HepG2 (cell line): Measurements from ENCODE around the gene MAPRE3. TPM values are rescaled to one million over a fixed set of nuclear protein-coding genes. Genes with fewer than 3 reads are reported as not detected.

ENCODE experiments used
- ATAC-seq: fragments of 200-7000 bp; cut with Tn5 transposase; 3 replicates; pipeline ENCODE4 v1.9.1; 2020; ENCODE audit warnings: mild to moderate bottlenecking, moderate library complexity
- BruUV-seq: library from RNA; stranded (reverse); fragments of 400-500 nt; replicated peaks from 2 replicates; lab custom pipeline; 2021; lab: Mats Ljungman, UMichigan
- CTCF ChIA-PET: fragments of 300-600 bp; formaldehyde crosslinking; extraction: SDS; loops from one replicate; lab custom pipeline; 2021; ENCODE audit warnings: low total read pairs, inconsistent platforms, low intra/inter-chr PET ratio; lab: Yijun Ruan, JAX
- POLR2A ChIA-PET: fragments of 350-600 bp; sonication (Branson Sonifier 250); formaldehyde crosslinking; loops from one replicate; lab custom pipeline; 2020; ENCODE audit warnings: antibody characterized with exemption, inconsistent platforms; lab: Yijun Ruan, JAX
- DNase-seq: peaks from one replicate; pipeline ENCODE4 v3.0.0-alpha.2; 2015; ENCODE audit warnings: low spot score
- FAIRE-seq: peaks from 3 replicates; lab custom pipeline; 2011; peaks lifted over from hg19 to GRCh38; lab: Jason Lieb, UNC
- H2AFZ ChIP-seq: one replicate; pipeline ENCODE4 v1.6.1; 2011; ENCODE audit warnings: low read length, inconsistent platforms
- H3K27ac ChIP-seq: fragments of 300-600 bp; 3 replicates; pipeline ENCODE4 v1.8.0; 2011; ENCODE audit warnings: mixed run types, mild to moderate bottlenecking, mixed read lengths, low read length, inconsistent platforms; ENCODE audit not compliant: insufficient read depth; ENCODE audit errors: extremely low read length
- H3K27me3 ChIP-seq, 2 experiments: fragments of 200-600 bp in 1 of 2; 2 replicates in 1 of 2; 3 replicates in 1 of 2; pipeline versions ENCODE4 v1.6.0 to v1.8.0; 2011; ENCODE audit warnings: low read length in 2 of 2, mild to moderate bottlenecking in 2 of 2, moderate library complexity in 2 of 2, inconsistent platforms in 1 of 2; ENCODE audit not compliant: insufficient read depth in 2 of 2, control insufficient read depth in 1 of 2
- H3K36me3 ChIP-seq, 2 experiments: fragments of 200-600 bp in 1 of 2; replicated peaks in 1 of 2; 2 replicates in 1 of 2; 3 replicates in 1 of 2; pipeline versions ENCODE4 v1.5.1 to v1.8.0; 2011; ENCODE audit warnings: low read length in 2 of 2, inconsistent platforms in 1 of 2; ENCODE audit not compliant: insufficient read depth in 2 of 2, control insufficient read depth in 1 of 2
- H3K4me1 ChIP-seq: 2 replicates; pipeline ENCODE4 v1.5.1; 2012; ENCODE audit warnings: low read length, inconsistent platforms; ENCODE audit not compliant: insufficient read depth
- H3K4me2 ChIP-seq: 2 replicates; pipeline ENCODE4 v1.6.0; 2011; ENCODE audit warnings: low read depth, low read length, inconsistent platforms
- H3K4me3 ChIP-seq, 3 experiments: fragments of 200-600 bp in 1 of 3; sonication (generic), shearing (Covaris generic) in 1 of 3; replicated peaks in 1 of 3; 2 replicates each; pipeline ENCODE4 v1.5.1; 2011 to 2016; ENCODE audit warnings: low read length in 3 of 3, inconsistent platforms in 2 of 3, low read depth in 2 of 3, mild to moderate bottlenecking in 2 of 3, control low read depth in 1 of 3, mixed read lengths in 1 of 3; ENCODE audit not compliant: insufficient read depth in 1 of 3
- H3K79me2 ChIP-seq: one replicate; pipeline ENCODE4 v1.6.1; 2011; ENCODE audit warnings: low read length, inconsistent platforms; ENCODE audit not compliant: insufficient read depth
- H3K9ac ChIP-seq: 2 replicates; pipeline ENCODE4 v1.6.0; 2011; ENCODE audit warnings: mild to moderate bottlenecking, low read depth, low read length, inconsistent platforms; ENCODE audit not compliant: insufficient read depth
- H3K9me3 ChIP-seq: 2 replicates; pipeline ENCODE4 v1.5.1; 2012; ENCODE audit warnings: mild to moderate bottlenecking, low read length
- H4K20me1 ChIP-seq: 2 replicates; pipeline ENCODE4 v1.6.0; 2011; ENCODE audit warnings: inconsistent platforms, mild to moderate bottlenecking, low read length, moderate library complexity; ENCODE audit not compliant: insufficient read depth
- ARID2 ChIP-seq: sonication (generic); formaldehyde crosslinking; IDR thresholded peaks from 2 replicates; pipeline ENCODE4 v1.8.1; 2022; ENCODE audit warnings: mild to moderate bottlenecking, missing genetic modification reagents, borderline replicate concordance
- ASH2L ChIP-seq: fragments of 300-600, 200-600 bp; sonication (generic); IDR thresholded peaks from 2 replicates; pipeline ENCODE4 v1.7.0; 2017; ENCODE audit warnings: low read depth, mild to moderate bottlenecking, moderate library complexity, mixed read lengths, low read length; ENCODE audit not compliant: insufficient read length
- FOXK1 ChIP-seq: sonication (generic); formaldehyde crosslinking; IDR thresholded peaks from 2 replicates; pipeline ENCODE4 v1.4.0; 2020; ENCODE audit warnings: low read depth, missing genetic modification reagents, borderline replicate concordance
- GLI4 ChIP-seq: sonication (generic); formaldehyde crosslinking; IDR thresholded peaks from 2 replicates; pipeline ENCODE4 v1.5.1; 2020; ENCODE audit warnings: missing genetic modification reagents, mild to moderate bottlenecking, moderate library complexity, borderline replicate concordance
- ISX ChIP-seq: sonication (generic); formaldehyde crosslinking; conservative IDR thresholded peaks from 2 replicates; pipeline ENCODE4 v1.5.0; 2020; ENCODE audit warnings: missing genetic modification reagents
- ONECUT2 ChIP-seq: sonication (generic); formaldehyde crosslinking; IDR thresholded peaks from 2 replicates; pipeline ENCODE4 v1.4.0; 2020; ENCODE audit warnings: missing genetic modification reagents
- PAX8 ChIP-seq: sonication (generic); formaldehyde crosslinking; IDR thresholded peaks from 2 replicates; pipeline ENCODE4 v1.8.0; 2022; ENCODE audit warnings: mild to moderate bottlenecking, missing genetic modification reagents, borderline replicate concordance
- RXRA ChIP-seq: sonication (generic); formaldehyde crosslinking; IDR thresholded peaks from 2 replicates; pipeline ENCODE4 v1.5.1; 2020; ENCODE audit warnings: missing genetic modification reagents
- SRSF1 ChIP-seq: fragments of 200-400 bp; formaldehyde crosslinking; optimal IDR thresholded peaks from 2 replicates; pipeline ENCODE3; 2017; ENCODE audit warnings: mild to moderate bottlenecking, low read depth, low read length, moderate library complexity
- ZNF10 ChIP-seq: sonication (generic); formaldehyde crosslinking; IDR thresholded peaks from 2 replicates; pipeline ENCODE4 v1.4.0; 2020; ENCODE audit warnings: mild to moderate bottlenecking, low read depth, missing genetic modification reagents, borderline replicate concordance
- ZNF160 ChIP-seq: sonication (generic); formaldehyde crosslinking; IDR thresholded peaks from 2 replicates; pipeline ENCODE4 v1.8.0; 2022; ENCODE audit warnings: mild to moderate bottlenecking, inconsistent platforms, missing genetic modification reagents
- ZNF292 ChIP-seq: sonication (generic); formaldehyde crosslinking; IDR thresholded peaks from 2 replicates; pipeline ENCODE4 v1.8.1; 2022; ENCODE audit warnings: mild to moderate bottlenecking, low read depth, missing genetic modification reagents, borderline replicate concordance
- ZNF329 ChIP-seq: sonication (generic); formaldehyde crosslinking; IDR thresholded peaks from 2 replicates; pipeline ENCODE4 v1.9.0; 2021; ENCODE audit warnings: low read depth, mild to moderate bottlenecking, missing genetic modification reagents
- ZNF33B ChIP-seq: sonication (generic); formaldehyde crosslinking; IDR thresholded peaks from 2 replicates; pipeline ENCODE4 v1.5.1; 2020; ENCODE audit warnings: mild to moderate bottlenecking, missing genetic modification reagents
- ZNF343 ChIP-seq: sonication (generic); formaldehyde crosslinking; IDR thresholded peaks from 2 replicates; pipeline ENCODE4 v1.4.0; 2020; ENCODE audit warnings: mild to moderate bottlenecking, missing genetic modification reagents
- ZNF367 ChIP-seq: sonication (generic); formaldehyde crosslinking; IDR thresholded peaks from 2 replicates; pipeline ENCODE4 v1.4.0; 2020; ENCODE audit warnings: missing genetic modification reagents, borderline replicate concordance
- ZNF577 ChIP-seq: sonication (generic); formaldehyde crosslinking; IDR thresholded peaks from 2 replicates; pipeline ENCODE4 v1.4.0; 2020; ENCODE audit warnings: mild to moderate bottlenecking, low read depth, missing genetic modification reagents, borderline replicate concordance
- ZNF619 ChIP-seq: sonication (generic); formaldehyde crosslinking; IDR thresholded peaks from 2 replicates; pipeline ENCODE4 v1.4.0; 2020; ENCODE audit warnings: mild to moderate bottlenecking, missing genetic modification reagents
- WGBS: methylation state at CpG from one replicate; pipeline ENCODE4 v1.1.6; 2017; ENCODE audit warnings: low lambda C conversion rate; 5-methylcytosine and 5-hydroxymethylcytosine counted together
- in situ Hi-C: cut with HindIII; loops from 2 replicates; pipeline ENCODE4 v1.10.0; 2017; ENCODE audit warnings: low pct_unique_long_range_greater_than_20kb; ENCODE audit not compliant: extremely low pct_ligation_motif_present
- intact Hi-C: fragments of 100-400 bp; cut with micrococcal nuclease; formaldehyde crosslinking; loops from one replicate; pipeline ENCODE4 v1.10.0; 2022; ENCODE audit not compliant: unreplicated experiment
- polyA plus RNA-seq, 8 experiments: library from polyadenylated mRNA; depleted of rRNA in 3 of 8; stranded (reverse) in 7 of 8; unstranded in 1 of 8; fragments of >200 nt; fragmentation: Illumina TruSeq in 4 of 8; extraction: Trizol in 4 of 8; gene quantifications; 2 replicates each; pipeline versions ENCODE4 v1.2.1 to v1.2.3, GENCODE V29; 2011 to 2016; ENCODE audit warnings: low read depth in 4 of 8, missing spikeins in 1 of 8, mixed read lengths in 1 of 8; ENCODE audit not compliant: insufficient read depth in 1 of 8
- total RNA-seq, 5 experiments: library from RNA; depleted of rRNA; stranded (reverse); fragments of >200 nt; fragmentation: Illumina TruSeq; extraction: Trizol; gene quantifications; 2 replicates each; pipeline ENCODE4 v1.2.3, GENCODE V29; 2016; ENCODE audit warnings: low read depth in 1 of 5
- TF ChIP-seq, protein P1 (sequence below): sonication (generic); formaldehyde crosslinking; IDR thresholded peaks from 2 replicates; pipeline ENCODE4 v1.4.0; 2020; ENCODE audit warnings: missing genetic modification reagents, borderline replicate concordance
- TF ChIP-seq, protein P2 (sequence below): sonication (generic); formaldehyde crosslinking; IDR thresholded peaks from 2 replicates; pipeline ENCODE4 v1.9.0; 2022; ENCODE audit warnings: low read depth, missing genetic modification reagents

Gene MAPRE3
- total and polyA plus RNA-seq, 2 of the 13 experiments (the other 11 are each of a cell fraction or from before 2014, with no cell fraction given) = 0.31 to 0.91 TPM

DNA sequence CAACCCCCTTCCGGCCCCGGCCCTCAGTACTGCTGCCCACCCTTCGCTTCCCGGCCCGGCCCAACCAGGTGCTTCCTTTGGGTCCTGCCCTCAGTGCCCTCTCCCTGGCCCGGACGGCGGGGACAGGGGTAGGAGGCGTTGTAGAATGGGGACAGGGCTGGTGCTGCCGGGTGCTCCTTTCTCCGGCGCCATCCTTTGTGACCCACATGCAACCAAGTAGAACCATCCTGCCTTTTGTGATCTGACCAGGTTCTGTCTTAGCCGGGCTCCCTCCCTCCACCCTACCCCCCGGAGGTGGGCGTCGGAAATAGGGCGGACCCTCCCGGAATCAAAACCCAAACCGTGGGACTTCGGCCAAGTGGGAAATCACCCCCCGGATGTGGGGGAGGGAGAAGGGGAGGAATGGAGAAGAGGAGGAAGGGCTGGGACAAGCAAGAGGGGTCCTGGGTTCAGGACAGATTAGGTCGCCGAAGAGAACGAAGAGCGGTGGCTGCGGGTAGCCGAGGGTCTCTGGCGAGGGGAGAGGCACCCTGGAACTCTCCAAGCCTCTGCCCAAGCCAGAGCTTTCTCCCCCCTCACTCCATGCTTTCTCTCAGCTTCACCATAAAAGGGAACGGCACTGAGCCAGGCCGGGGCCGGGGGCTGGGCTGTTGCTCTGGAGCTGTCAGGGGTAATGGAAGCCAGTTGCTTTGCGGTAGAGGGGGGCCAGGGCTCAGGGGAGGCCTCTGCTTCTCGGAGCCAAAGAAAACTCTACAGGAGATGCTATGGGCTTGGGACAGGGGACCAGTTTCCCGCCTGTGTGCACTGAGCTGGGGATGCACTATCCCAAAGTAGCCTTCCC, 101.8 kb downstream of the MAPRE3 start:
- H3K4me3 ChIP-seq = peak overlapping the region; percentile 81 to 99 (median 98)
- H3K9ac ChIP-seq = peak overlapping the region; percentile 61
- ChIA-PET CTCF (no interaction called here), POLR2A (interaction anchor here (0.8 to 4.3 kb wide), 18 partner anchors 10 to 556 kb away, joined by 3 to 106 read pairs (median 5); partner anchors contain the start of genes ABHD1, AGBL5, ATRAID and CCDC121)
- intact Hi-C loops (loop anchor here (1.0 kb wide), 1 partner anchor 21 kb away; the partner anchor contains the start of gene AGBL5), in situ Hi-C loops (no loop called here)
- H4K20me1 ChIP-seq = no peaks in the 10 kb centered on the region
- no TSS peak for BruUV-seq
- no peaks in the 10 kb centered on the region for H3K9me3 ChIP-seq
- DNase-seq = no peak
- peak; percentile 56 for ATAC-seq
- H3K27ac ChIP-seq = no peak overlapping the region
- FAIRE-seq = no peak
- peaks cover 73% of the 10 kb centered on the region for H3K4me1 ChIP-seq
- H3K27me3 ChIP-seq = peaks cover 0 to 16% of the 10 kb centered on the region in 2 experiments; a peak in 2 of 5 replicates
- peaks cover 15 to 27% of the 10 kb centered on the region in 2 experiments for H3K36me3 ChIP-seq
- no peak overlapping the region for H2AFZ ChIP-seq
- H3K79me2 ChIP-seq = peaks cover 30% of the 10 kb centered on the region
- peak overlapping the region; percentile 95 for H3K4me2 ChIP-seq
- 10% methylated on average over 29 of the region's 34 CpGs for WGBS
- TF ChIP-seq ASH2L (peak; percentile 5), RXRA (CRISPR knock-in tag) (peak; percentile 48; the same call in 1 of the 2 replicates), ONECUT2 (CRISPR knock-in tag) (no peak), ZNF619 (peak; percentile 25; the same call in 1 of the 2 replicates), FOXK1 (no peak), ZNF10 (CRISPR knock-in tag) (no peak), ZNF160 (CRISPR knock-in tag) (peak; percentile 23; the same call in 1 of the 2 replicates), ZNF329 (CRISPR knock-in tag) (peak; percentile 34; the same call in 1 of the 2 replicates), PAX8 (CRISPR knock-in tag) (0 out of 2 replicates have a peak, but pooled peaks have one; percentile 16), ZNF343 (CRISPR knock-in tag) (no peak), SRSF1 (no peak), ARID2 (CRISPR knock-in tag) (no peak), ZNF292 (0 out of 2 replicates have a peak, but pooled peaks have one; percentile 27), ISX (CRISPR knock-in tag) (no peak), ZNF367 (CRISPR knock-in tag) (no peak), GLI4 (CRISPR knock-in tag) (0 out of 2 replicates have a peak, but pooled peaks have one; percentile 80), ZNF33B (CRISPR knock-in tag) (no peak; the same call in 1 of the 2 replicates), ZNF577 (no peak)
- TF ChIP-seq, protein P1, sequence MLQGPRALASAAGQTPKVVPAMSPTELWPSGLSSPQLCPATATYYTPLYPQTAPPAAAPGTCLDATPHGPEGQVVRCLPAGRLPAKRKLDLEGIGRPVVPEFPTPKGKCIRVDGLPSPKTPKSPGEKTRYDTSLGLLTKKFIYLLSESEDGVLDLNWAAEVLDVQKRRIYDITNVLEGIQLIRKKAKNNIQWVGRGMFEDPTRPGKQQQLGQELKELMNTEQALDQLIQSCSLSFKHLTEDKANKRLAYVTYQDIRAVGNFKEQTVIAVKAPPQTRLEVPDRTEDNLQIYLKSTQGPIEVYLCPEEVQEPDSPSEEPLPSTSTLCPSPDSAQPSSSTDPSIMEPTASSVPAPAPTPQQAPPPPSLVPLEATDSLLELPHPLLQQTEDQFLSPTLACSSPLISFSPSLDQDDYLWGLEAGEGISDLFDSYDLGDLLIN (CRISPR knock-in tag) = no peak; the same call in 1 of the 2 replicates
- TF ChIP-seq, protein P2, sequence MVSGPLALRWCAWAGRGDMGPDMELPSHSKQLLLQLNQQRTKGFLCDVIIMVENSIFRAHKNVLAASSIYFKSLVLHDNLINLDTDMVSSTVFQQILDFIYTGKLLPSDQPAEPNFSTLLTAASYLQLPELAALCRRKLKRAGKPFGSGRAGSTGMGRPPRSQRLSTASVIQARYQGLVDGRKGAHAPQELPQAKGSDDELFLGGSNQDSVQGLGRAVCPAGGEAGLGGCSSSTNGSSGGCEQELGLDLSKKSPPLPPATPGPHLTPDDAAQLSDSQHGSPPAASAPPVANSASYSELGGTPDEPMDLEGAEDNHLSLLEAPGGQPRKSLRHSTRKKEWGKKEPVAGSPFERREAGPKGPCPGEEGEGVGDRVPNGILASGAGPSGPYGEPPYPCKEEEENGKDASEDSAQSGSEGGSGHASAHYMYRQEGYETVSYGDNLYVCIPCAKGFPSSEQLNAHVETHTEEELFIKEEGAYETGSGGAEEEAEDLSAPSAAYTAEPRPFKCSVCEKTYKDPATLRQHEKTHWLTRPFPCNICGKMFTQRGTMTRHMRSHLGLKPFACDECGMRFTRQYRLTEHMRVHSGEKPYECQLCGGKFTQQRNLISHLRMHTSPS (CRISPR knock-in tag) = no peak
